HG02938 (cell line): ENCODE data around the gene TBC1D24.

Experiments
- ATAC-seq: cut with Tn5 transposase; IDR thresholded peaks from one replicate; pipeline ENCODE4 v1.9.1; 2021; ENCODE audit warnings: mild to moderate bottlenecking, moderate library complexity; ENCODE audit not compliant: unreplicated experiment

Gene TBC1D24

DNA sequence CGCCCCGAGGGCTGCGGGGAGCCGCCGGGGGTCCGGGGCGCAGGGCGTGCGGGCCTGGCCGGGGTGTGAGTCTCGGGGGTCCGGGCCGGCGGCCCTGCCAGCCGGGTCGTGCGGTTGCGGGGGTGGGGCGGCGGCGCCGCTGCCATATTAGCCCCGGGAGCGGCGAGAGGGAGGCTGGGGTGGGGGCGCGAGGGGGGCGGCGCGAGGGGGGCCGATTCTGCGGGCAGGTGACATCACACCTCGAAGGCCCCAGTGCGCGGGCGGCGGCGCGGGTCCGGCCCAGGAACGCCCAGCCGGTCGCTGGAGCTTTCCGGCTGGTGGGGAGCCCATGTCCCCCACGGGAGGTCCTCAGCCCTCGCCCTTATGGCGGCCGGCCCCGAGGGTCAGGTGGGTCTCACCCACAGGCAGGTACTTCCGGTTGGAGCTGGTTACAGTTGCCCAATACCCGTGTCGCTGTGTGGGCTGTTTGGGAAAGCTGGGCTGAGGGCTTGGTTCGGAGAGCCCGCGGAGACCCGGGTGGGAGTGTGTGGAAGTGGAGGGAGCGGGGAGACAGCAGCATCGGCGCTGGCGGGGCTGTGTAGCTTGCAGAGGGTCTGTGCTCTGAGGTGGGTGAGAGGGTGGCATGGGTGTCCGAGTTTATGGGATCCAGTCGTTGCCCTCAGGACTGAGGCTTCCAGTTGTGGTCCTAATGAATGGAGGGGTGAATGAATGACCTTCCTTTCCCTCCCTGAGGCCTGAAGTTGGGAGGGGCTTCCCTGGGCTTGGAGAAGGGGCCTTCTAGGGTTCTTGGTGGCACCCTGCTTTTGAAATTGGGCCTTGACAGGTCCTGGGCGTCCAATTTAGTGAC, 39.6 kb downstream of the TBC1D24 start:
- ATAC-seq: no peak

GRCh38 chr16:2515180-2515851, 40.4 kb downstream of the TBC1D24 start:
- no peak for ATAC-seq

- no peak for ATAC-seq
These were observed 41.7 kb downstream of the TBC1D24 start for GRCh38 chr16:2516391-2517240.

DNA sequence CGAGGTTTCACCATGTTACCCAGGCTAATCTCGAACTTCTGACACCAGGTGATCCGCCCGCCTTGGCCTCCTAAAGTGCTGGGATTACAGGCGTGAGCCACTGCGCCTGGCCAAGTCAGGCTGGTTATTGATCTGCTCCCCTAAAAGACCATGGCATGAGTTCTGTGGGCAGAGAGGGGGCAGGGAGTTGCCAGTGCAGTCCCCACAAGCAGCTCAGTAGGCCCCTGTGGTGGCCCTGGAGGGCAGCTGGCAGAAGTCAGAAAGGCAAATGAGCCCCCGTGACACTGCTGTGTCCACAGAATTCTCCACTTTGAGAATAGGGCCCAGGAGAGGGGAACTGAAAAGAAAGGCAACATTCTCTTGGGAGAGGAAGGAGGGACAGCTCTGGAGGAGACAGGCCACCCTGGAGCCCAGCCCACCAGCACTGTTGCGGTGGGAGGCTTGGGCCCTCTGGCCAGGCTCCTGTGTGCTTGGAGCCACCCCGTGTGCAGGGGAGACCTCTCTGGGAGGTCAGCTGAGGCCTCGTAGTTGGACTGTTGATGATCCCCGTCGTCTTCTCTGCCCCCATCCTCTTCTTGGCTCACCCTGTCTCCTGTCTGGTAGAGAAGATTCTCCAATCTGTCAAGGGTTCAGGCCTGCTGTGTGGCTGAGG, 43.2 kb downstream of the TBC1D24 start:
- ATAC-seq: no peak

- ATAC-seq: no peak
These were observed 44.1 kb downstream of the TBC1D24 start for GRCh38 chr16:2518823-2519710.

GRCh38 chr16:2519711-2520080, 44.8 kb downstream of the TBC1D24 start:
- ATAC-seq: no peak

- ATAC-seq: no peak
These were observed 45.3 kb downstream of the TBC1D24 start, which contains the start of gene AMDHD2 for GRCh38 chr16:2520097-2520783. Gene AMDHD2, plus strand, starts transcription at chr16:2520371. Its CDS starts 88 bp downstream, at chr16:2520459.

DNA sequence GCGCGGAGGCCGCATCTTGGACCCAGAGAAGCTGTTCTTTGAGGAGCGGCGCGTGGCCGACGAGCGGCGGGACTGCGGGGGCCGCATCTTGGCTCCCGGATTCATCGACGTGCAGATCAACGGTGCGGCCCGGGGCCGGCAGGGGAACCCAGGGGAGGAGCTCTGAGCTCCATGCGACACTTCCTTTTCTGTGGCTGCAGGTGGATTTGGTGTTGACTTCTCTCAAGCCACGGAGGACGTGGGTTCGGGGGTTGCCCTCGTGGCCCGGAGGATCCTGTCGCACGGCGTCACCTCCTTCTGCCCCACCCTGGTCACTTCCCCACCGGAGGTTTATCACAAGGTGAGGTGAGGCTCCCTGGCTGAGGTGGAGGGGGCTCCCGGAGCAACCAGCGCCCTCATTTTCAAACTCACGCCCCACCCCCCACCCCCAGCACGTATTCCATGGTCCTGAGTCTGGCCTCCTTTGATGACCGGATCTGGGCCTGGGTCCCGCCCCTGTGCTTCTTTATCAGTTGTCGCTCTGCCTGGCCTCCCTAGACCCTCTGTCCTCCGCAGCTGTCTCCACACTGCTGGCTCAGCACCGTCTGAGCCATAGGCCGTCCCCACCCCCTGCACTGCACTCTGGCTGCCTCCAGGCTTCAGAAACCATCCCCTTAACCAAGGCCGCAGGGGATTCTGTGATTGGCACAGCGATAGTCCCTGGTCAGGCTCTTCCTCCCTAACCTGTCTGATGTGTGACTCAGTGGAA, 46.0 kb downstream of the TBC1D24 start:
- ATAC-seq: no peak

DNA sequence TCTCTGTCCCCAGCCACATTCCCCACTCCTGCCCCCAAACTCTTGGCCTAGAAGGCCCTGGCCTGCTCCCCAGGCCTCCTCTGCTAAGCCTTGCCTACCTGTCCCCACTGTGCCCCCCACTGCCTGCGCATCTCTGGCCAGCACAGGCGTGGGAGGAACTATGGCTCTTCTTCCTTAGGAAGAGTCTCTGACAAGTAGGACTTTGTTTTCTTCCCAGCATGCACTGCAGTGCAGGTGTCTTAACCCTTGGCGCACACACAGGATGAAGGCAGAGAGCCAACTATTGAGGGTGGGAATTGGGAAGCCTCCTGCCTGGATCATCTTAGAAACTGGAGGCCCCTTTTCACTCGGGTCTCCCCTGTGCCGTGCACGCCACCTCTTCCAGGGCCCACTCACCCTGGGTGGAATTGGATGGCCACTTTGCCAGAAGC, 48.9 kb downstream of the TBC1D24 start:
- no peak for ATAC-seq

DNA sequence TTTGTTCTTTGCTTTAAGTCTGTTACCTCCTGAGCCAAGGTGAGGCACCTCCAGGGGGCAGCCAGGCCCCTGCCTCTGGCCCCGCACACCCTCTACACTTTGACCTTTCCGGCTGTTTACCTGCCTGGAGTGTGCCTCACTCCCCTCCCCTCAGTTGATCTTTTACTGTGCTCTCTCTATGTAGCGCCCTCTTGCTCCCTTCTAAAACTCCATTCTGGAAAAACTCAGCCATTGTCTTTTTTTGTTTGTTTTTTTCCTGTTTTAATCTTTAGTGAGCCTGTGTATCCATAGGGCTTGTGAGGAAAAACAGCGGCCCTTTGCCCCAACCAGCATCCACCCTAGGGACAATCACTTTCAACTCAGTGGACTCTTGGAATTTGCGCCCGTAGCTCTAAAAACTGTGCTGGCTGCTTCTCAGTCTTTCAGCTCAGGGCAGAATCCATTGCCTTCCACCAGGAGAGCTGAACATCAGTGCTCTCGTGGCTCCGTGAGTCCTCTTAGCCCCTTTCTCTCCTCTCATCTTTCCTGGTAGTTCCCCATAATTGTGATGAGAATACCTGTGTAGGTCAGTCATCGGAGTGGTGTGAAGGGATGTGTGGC, 49.5 kb downstream of the TBC1D24 start:
- ATAC-seq: no peak

DNA sequence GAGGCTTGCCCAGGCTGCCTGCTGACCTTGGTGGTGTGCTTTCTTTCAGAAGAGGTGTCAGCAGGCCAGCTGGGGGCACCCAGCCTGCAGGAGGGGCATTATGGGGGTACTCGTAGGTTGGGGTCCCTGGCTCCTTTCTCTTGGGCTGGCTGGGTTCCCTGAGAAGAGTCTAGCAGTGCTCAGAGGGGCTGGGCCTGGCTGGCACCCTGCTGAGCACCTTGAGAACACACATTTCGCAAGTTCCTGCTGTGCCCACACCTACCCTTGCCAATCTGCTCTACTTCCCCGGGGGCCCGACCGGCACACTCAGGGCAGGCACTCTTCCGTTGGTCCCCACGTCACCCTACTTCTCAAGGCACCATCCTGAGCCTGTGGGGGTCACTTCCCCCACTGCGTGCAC, 51.2 kb downstream of the TBC1D24 start:
- no peak for ATAC-seq

DNA sequence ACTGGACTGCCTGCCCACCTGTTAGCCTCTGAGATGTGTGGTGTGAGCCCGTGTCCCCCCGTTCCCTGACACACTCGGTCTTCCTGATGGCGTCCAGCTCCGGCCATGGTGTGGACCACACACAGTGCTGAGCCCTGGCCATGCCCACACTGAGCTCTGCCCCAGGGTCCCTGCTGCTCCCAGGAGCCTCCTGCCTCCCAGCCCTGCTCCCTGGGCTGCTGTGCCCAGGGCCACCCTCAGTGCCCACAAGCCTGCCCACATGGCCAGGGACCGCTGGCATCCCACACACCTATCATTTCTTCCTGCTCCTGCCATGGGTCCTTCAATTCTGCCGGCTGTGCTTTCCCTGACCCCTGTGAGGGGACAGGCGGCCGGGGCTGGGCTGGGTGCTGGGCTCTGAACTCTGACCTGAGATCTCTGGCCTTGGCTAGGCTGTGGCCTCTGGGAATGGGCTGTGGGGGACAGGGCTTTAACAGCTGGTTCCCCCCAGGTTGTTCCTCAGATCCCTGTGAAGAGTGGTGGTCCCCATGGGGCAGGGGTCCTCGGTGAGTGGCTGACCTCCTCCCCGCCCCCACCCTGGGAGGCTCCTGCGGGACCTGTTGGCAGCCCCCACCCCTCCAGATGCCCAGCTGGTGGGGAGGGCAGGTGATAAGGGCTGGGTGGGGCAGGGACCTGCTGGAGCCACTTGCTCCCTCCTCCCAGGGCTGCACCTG, 52.3 kb downstream of the TBC1D24 start:
- ATAC-seq: no peak

DNA sequence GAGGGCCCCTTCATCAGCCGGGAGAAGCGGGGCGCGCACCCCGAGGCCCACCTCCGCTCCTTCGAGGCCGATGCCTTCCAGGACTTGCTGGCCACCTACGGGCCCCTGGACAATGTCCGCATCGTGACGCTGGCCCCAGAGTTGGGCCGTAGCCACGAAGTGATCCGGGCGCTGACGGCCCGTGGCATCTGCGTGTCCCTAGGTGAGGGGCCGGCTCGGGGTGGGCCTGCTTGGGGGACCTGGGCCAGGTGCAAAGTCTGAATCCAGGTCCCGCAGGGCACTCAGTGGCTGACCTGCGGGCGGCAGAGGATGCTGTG, 52.8 kb downstream of the TBC1D24 start:
- ATAC-seq: no peak

DNA sequence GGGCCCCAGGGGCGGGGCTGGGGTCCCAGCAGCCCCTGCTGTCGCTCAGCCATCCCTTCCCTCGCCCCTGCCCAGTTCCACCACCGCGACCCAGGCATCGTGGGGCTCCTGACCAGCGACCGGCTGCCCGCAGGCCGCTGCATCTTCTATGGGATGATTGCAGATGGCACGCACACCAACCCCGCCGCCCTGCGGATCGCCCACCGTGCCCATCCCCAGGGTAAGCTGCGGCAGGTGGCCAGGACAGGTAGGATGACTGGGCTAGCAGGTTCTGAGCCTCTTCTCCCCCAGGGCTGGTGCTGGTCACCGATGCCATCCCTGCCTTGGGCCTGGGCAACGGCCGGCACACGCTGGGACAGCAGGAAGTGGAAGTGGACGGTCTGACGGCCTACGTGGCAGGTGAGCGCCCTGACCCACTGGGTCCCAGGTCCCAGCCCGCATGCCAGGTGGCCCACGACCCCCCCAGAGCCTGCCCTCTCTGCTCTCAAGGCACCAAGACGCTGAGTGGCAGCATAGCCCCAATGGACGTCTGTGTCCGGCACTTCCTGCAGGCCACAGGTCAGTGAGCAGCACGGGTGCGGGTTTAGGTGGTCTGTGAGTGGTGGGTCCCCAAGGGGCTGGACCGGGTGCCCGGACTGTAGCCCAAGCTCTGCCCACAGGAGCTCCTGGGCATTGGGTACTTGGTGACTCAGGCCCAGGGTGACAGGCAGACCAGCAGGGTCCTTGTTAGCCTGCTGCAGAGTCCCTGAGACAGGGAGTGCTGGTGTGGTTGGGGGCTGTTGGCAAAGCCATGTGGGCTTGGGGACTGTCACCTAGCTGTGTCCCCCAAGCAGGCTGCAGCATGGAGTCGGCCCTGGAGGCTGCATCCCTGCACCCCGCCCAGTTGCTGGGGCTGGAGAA, 53.5 kb downstream of the TBC1D24 start:
- ATAC-seq: no peak

- no peak for ATAC-seq
These were observed 54.4 kb downstream of the TBC1D24 start for GRCh38 chr16:2529061-2529931.
